ENCODE results near the gene MRPL55. TPM values are rescaled to one million over a fixed set of nuclear protein-coding genes. Genes with fewer than 3 reads are reported as not detected.

The MRPL55 gene
- total RNA-seq, 1 experiment from 2014 or later, result 201 TPM

DNA sequence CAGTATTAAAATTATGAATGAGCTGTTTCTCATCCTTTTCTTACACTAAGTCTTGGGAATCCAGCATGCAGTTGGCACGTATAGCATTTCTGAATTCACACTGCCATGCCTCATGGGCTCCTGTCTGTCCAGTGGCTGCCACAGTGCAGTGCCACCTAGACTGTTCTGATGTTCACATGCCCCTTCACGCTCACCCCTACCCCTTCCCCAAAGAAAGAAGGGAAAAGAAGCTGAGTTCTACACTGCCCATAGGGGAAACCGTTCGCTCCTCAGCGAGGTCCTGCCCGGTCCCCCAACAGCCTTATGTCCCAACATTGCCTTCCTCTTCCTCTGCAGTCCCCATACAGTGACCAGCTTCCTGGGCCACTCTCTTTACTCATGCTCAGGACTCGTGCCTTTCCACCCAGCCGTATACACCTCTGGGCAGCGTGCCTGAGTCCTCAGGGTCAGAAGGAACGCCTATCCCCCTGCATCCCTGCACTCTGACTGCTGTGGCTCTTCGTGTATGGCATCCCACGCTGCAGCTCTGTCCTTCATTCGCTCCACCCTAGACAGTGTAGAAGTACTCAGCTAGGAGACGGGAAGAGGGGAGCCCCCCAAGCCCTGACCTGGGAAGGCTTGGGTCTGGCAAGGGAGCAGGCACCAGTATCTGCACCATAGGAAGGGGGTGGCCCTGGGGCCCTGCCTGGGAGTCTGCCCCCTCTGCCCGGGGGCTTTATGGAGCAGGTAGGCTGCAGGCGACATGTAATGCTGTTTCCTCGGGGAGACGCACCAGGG lies 50.7 kb downstream of the MRPL55 start:
- DNase-seq (ENCODE audit: low spot score), result no peak

Small RNA genes lying within 50 kb of the gene (small RNA-seq; reads per million reads assigned to genes)
- gene AL359510.1, result not detected

Other genes with a start within 250 kb of the MRPL55 start
- gene WNT9A, start 161.4 kb downstream of the MRPL55 start, total RNA-seq (2014; rRNA removed; shearing (Covaris generic)), result not detected in 2 replicates
- not detected in 2 replicates for gene WNT3A, start 102.3 kb downstream of the MRPL55 start, total RNA-seq (2014; rRNA removed; shearing (Covaris generic))
- 387 and 400 TPM in 2 replicates for gene ARF1, start 26.6 kb downstream of the MRPL55 start, total RNA-seq (2014; rRNA removed; shearing (Covaris generic))
- gene C1orf35, start 6.0 kb downstream of the MRPL55 start, total RNA-seq (2014; rRNA removed; shearing (Covaris generic)), result 30.3 and 38.4 TPM in 2 replicates
- gene GUK1, start 31.0 kb upstream of the MRPL55 start, total RNA-seq (2014; rRNA removed; shearing (Covaris generic)), result 608 and 613 TPM in 2 replicates
- gene GJC2, start 40.6 kb upstream of the MRPL55 start, total RNA-seq (2014; rRNA removed; shearing (Covaris generic)), result 45.3 and 48.4 TPM in 2 replicates
- 16.5 and 30.4 TPM in 2 replicates for gene IBA57, start 56.5 kb upstream of the MRPL55 start, total RNA-seq (2014; rRNA removed; shearing (Covaris generic))
- 7.9 and 16.7 TPM in 2 replicates for gene OBSCN, start 98.7 kb upstream of the MRPL55 start, total RNA-seq (2014; rRNA removed; shearing (Covaris generic))